Eye (tissue), 1 donor: ENCODE measurements around the gene TSPAN15.
"Not testable (repeated sequence)": the region's sequence is repeated elsewhere in the genome, so short reads cannot be mapped to it uniquely, and the experiment has no call there.

Experiments used
- DNase-seq: peaks from one replicate; pipeline ENCODE4 v3.0.0-alpha.2; 2015

The TSPAN15 gene

DNA sequence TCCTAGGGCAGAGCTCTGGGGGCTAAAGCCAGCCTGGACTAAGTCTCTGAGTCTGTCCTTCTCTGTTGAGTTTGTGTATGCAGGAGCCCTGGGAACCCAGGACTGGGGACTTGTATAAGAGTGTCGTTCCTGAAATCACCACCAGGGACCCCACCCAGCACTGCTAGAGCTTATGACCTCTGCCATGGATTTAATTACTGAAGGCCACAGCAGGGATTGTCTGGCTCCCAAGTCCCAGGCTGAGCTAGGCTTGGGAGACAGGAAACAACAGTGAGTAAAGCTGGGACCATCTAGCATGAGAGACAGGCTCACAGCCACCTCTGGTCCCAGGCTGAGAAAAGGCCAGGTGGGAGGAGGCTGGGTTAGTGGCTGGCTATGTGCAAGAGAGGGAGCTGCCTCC lies 1.4 kb upstream of the TSPAN15 start:
- peak; percentile 79 for DNase-seq

DNA sequence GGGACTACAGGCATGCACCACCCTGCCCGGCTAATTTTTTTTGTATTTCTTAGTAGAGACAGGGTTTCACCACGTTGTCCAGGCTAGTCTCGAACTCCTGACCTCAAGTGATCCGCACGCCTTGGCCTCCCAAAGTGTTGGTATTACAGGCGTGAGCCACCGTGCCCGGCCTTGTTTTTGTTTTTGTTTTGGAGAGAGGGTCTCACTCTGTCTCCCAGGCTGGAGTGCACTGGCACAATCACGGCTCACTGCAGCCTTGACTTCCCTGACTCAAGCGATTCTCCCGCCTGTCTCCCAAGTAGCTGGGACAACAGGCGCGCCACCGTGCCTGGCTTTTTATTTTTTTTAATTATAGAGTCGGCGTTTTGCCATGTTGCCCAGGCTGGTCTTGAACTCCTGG lies 870 bp upstream of the TSPAN15 start:
- DNase-seq, result not testable (repeated sequence)

GRCh38 chr10:69451784-69452251 lies 553 bp downstream of the TSPAN15 start:
- DNase-seq, result no peak

DNA sequence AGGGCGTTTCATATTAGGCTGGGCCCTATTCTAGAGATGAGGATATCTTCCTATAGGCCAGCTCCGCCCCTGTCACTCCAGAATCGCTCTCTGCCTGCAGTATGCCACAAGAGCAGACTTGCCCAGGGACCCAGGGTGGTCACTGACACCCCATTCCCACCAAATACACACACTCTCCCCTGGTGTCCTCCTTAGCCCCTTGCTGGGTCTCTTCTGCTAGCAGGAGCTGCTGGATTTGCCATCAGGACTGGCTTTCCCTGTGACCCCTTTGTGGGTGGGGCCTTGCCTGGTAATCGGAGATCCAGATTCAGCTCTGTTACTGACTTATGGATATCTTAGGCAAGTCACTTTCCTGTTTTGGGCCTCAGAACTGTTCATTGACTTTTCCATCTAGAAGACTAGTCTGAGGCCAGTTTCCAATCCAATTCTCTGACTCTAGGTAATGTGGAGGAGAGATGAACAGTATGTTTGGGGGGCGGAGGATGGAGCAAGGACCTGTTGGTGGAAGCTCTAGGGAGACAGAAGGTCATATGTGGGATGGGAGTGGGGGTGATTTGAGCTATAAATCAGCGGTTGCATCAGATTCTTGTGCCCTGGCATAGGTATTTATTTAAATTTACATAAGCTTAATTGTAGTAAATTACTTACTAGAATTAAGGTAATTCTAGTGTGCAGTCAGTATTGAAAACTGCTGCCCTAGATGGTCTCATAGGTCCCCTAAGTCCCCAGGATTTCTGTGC lies 1.6 kb downstream of the TSPAN15 start:
- no peak for DNase-seq

DNA sequence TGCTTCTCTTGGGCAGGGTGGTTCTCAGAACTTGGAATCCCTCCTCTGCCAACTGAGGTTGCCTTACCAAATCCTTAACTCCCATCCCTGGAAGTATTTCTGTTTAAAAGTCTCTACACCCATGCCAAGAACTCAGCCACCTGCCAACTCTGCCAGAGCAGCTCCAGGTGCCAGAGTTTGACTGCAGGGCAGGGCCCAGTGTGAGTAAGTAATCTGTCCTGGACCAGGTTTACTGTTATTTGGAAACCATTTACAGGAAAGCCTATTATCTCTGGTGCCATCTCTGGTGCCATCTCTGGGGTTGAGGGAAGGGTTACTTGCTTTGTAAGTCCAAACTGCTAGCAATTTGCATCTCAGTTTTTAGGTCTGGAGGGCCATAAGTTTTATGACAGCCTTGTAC lies 2.5 kb downstream of the TSPAN15 start:
- DNase-seq, result no peak

GRCh38 chr10:69455006-69455763 lies 3.9 kb downstream of the TSPAN15 start:
- DNase-seq, result no peak

GRCh38 chr10:69456880-69457693 lies 5.8 kb downstream of the TSPAN15 start:
- DNase-seq, result no peak

DNA sequence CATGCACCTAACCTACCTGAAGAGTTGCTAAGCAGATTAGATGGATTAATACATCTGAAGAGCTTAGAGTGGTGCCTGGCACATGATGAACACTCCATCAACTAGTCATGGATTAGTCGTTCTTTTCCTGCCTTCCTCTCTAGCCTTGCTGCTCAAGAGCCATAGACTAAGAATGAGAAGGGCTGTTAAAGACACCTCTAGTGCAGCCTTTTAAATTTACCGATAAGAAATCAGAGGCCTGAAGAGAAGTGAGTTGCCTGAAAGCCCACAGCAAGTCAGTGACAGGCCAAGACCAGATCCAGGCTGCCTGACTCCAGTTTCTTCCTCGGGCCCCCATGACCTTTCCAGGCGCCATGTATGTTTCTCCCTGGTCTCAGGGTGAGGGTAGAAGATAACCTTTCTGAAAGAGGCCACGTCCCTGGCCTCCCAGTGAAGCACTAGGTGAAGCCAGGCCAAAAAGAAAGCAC lies 6.5 kb downstream of the TSPAN15 start:
- no peak for DNase-seq

GRCh38 chr10:69458430-69459100 lies 7.3 kb downstream of the TSPAN15 start:
- DNase-seq, result peak; percentile 80

DNA sequence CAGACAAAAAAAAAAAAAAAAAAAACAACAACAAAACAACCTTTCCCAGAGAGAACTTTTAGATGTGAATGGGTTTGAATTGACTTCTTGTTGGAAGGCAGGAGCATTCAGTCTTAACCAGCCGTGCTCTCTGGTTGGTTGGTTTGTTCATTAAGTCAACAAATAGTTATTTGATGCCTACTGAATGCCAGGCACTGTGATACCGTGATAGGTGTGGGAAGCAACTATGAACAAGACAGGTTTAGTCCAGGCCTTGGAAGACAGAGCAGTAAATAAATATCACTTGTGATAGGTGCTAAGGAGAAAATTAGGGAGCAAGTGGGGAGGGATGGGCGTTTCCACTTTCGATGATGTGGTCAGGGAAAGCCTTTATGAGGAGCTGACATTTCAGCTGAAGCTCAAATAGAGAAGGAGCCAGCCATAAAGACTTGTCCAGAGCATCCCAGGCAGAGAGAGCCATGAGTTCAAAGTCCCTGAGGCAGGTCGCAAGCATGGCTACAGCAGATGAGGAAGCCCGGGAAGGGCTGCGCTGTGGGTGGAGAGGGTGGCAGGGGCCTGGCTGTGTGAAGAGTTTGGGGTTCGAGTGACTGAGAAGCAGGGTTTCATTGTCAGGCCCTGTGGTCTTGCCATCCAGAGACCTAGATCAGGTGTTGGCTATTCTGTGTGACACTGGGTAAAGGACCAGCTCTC lies 8.0 kb downstream of the TSPAN15 start:
- no peak for DNase-seq

GRCh38 chr10:69459893-69460575 lies 8.8 kb downstream of the TSPAN15 start:
- DNase-seq, result no peak

GRCh38 chr10:69460576-69461242 lies 9.4 kb downstream of the TSPAN15 start:
- no peak for DNase-seq

DNA sequence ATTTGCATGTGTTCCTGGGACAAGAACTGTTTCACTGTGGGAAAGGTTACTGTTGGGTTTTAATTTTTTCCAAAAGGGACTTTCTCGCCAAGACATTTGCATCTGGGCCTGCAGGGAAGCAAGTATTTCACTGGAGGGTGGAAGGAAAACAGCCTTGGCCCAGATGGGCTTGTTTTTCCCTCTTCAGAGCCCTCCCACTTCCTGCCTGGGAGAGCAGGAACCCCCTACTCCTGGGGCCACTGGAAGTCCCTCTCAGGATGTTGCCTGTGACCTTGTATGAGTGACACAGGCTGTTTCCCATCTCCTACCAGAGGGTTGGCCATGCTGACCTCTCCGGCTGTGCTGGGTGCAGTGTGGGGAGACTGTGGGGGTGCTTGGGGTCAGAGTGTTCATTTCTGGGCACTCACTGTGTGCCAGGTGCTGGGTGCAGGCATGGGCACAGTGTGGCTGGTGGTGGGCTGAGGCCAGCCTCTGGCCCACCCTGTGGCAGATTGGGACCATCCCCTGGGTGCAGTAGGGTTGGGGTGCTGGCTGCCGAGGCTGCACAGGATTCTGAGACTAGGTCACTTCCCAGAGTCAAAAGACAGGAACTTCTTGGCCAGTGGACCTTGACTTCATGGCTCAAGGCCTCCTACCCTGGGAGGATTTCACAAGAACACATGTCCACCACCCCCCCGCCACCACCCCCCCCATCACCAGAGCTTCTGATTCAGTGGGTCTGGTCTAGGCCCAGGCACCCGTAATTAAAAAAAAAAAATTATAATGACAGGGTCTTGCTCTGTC lies 10.2 kb downstream of the TSPAN15 start:
- no peak for DNase-seq

- DNase-seq, result no peak
These were observed 12.6 kb downstream of the TSPAN15 start for GRCh38 chr10:69463886-69464285.

GRCh38 chr10:69464401-69464800 lies 13.1 kb downstream of the TSPAN15 start:
- no peak for DNase-seq

DNA sequence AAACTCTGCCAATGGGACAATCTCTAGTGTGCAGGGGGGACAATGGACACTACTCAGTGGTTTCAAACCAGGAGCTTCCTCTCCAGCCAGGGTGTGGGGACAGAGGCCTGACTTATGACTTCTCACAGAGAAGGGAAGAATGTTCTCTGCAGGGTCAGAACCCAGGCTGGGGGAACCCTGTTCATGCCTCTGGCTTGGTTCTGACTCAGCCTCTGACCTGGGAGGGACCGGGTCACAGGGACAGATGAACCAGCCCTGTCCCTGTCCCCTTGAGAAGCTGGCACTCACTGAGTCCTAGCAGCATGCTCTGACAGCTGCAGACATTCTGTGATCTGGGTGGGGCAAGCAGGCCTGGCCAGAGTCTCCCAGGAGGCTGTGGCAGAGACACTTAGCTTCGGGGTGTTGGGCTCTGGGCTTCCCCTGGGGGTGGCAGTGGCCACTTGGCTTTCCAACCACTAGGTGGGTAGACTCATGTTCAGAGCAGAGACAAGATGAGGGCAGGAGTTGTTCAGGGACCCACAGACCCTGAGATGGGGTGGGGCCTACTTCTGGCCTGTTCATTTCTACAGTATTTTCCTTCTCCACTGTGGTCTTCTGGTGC lies 13.6 kb downstream of the TSPAN15 start:
- no peak for DNase-seq

DNA sequence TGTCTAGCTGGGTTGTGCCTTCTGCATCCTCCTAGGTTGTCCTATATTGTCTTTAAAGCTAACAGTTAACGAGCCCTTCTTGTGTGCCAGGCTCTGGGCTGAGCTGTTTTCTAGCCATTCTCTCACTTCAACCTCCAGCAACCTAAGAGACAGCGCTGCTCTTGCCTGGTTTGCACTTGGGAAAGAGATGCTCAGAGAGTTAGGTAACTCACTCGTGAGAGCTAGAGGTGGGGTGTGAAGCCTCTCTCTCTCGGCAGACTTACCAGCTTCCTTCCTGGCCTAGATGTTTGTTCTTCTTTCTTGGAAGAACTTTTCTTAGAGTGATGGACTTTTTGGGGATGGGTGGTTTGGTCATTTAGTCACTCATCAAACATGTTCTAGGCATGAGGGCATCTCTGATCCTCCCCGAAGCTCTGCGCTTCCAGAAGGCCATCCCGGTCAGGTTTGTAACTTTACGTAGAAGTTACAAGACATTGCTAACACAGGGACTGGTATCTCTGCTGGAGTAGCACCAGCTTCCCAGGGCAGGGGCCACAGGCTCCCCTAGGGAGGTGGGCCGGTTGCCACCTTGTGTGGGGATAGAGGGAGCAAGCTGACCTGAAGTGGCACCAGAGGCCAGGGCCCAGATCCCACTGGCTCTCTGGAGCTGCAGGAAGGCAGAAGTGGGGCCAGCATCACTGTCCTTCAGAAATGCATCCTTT lies 14.3 kb downstream of the TSPAN15 start:
- DNase-seq, result no peak

DNA sequence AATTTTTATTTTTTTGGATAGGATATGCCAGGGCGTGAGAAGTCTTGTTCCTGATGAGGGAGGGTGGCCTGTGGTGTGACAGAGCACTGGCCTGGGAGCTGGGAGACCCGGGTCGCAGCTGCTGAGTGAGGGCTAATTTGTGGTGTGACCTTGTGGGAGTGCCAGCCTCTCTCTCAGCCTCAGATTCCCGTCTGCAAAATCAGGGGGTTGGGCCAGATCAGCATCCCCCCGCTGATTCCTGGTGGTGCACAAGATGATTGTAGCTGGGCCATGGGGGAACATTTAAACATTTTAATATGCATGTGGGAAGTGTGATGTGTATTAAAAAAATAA lies 14.9 kb downstream of the TSPAN15 start:
- no peak for DNase-seq

GRCh38 chr10:69466689-69467088 lies 15.4 kb downstream of the TSPAN15 start:
- DNase-seq, result no peak
